GM21717 (cell line): ENCODE results near the gene NISCH.

Source experiments
- ATAC-seq: cut with Tn5 transposase; IDR thresholded peaks from one replicate; pipeline ENCODE4 v1.9.1; 2021; ENCODE audit warnings: mild to moderate bottlenecking, moderate library complexity; ENCODE audit not compliant: unreplicated experiment

Gene NISCH

GRCh38 chr3:52535411-52536111 lies 80.2 kb downstream of the NISCH start:
- ATAC-seq = no peak

- ATAC-seq = no peak
These were observed 80.6 kb downstream of the NISCH start for GRCh38 chr3:52536112-52536368.

- peak; percentile 84 for ATAC-seq
These were observed 81.2 kb downstream of the NISCH start, which contains the start of gene UQCC5 for GRCh38 chr3:52536369-52537164. TSS of gene UQCC5 (plus strand) at chr3:52536605. CDS start at chr3:52536756, 151 bp downstream.

DNA sequence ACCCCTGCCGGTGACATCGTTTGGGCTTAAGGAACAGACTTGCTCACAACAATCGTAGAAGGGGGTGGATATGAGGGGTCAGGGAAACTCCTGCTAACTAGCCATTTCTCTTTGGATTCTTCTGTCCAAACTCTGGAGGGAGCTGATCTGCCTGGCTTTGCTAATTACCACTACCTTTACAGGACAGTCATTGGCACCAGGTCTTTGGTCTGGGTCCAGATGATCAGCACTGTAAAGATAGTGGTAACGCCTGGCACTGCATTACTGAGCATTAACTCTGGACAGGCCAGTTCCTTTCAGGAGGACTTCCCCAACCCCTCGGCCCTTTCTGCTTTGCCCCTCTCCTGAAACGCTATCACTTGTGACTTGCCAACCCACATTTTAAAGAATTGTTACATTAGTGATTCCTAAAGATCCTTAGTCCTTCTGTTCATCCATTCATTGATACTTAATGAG lies 81.8 kb downstream of the NISCH start:
- ATAC-seq = no peak

DNA sequence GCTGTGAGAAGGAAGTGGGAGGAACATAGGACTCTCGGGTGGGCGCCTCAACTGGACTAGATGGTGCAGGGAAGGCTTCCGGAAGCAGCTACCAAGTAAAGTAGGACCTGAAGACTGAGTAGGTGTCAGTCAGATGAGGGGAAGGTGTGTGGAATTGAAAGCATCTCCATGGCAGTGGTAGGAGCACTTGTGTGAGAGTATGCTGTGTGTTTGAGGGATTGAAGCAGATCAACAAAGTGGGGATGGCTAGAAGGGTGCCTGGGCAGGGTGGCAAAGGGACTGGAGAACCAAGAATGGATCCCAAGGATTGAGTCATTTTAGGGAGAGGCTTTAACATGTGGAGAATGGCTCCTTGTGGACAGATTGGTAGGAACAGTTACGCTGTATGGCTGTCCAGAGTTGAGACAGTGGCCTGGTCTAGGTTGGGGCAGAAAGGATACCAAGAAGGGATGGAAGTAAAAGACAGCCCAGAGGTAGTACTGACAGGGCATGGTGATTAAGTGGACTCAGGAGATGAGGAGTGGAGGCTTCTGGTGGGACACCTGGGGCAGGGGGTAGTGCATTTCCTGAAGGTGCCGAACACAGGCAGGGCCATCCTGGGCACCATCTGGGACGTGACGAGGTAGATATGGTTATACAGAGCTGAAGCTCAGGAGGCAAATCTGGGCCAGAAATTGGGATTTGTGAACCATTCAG lies 82.5 kb downstream of the NISCH start:
- ATAC-seq = no peak

- ATAC-seq = no peak
These were observed 83.7 kb downstream of the NISCH start for GRCh38 chr3:52539010-52539653.

DNA sequence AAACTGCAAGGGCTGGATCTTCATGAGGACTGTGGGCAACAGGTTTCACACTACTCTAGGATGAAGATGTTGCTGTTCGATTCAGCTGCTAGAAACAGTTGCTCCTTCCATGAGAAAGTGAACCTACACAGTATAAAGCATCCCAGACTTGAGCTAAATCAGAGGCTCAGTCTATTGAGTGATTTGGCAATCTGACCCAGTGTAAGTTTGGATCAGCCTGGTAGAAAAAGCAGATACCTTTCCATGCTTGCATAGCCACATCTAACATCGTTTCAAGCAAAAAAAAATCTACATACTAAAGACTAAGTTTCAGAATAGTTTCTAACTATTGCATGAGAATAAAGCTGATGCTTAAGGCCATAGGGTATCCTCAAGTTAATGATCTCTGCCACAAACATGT lies 85.6 kb downstream of the NISCH start:
- no peak for ATAC-seq
